GM18508 (cell line): ENCODE measurements around the gene PMM2.
A peak's percentile ranks its signal among the peaks of the same experiment; 100 is the strongest.
"Not testable (repeated sequence)": the region's sequence is repeated elsewhere in the genome, so short reads cannot be mapped to it uniquely, and the experiment has no call there.

Experiments used
- ATAC-seq: cut with Tn5 transposase; IDR thresholded peaks from one replicate; pipeline ENCODE4 v1.9.1; 2021; ENCODE audit warnings: moderate number of reproducible peaks; ENCODE audit not compliant: insufficient read depth, unreplicated experiment

Gene PMM2

GRCh38 chr16:8814095-8814806, 16.6 kb downstream of the PMM2 start:
- ATAC-seq: no peak

GRCh38 chr16:8816967-8817655, 19.5 kb downstream of the PMM2 start:
- no peak for ATAC-seq

GRCh38 chr16:8818504-8819270, 21.0 kb downstream of the PMM2 start:
- peak; percentile 55 for ATAC-seq

GRCh38 chr16:8819411-8820034, 21.9 kb downstream of the PMM2 start:
- no peak for ATAC-seq

- no peak for ATAC-seq
These were observed 24.8 kb downstream of the PMM2 start for GRCh38 chr16:8822403-8822802.

GRCh38 chr16:8826278-8826879, 28.7 kb downstream of the PMM2 start:
- ATAC-seq: no peak

- no peak for ATAC-seq
These were observed 31.0 kb downstream of the PMM2 start for GRCh38 chr16:8828541-8829165.

- no peak for ATAC-seq
These were observed 33.8 kb downstream of the PMM2 start for GRCh38 chr16:8831450-8831849.

GRCh38 chr16:8831871-8832716, 34.5 kb downstream of the PMM2 start:
- ATAC-seq: no peak

GRCh38 chr16:8832717-8833105, 35.1 kb downstream of the PMM2 start:
- no peak for ATAC-seq

- ATAC-seq: not testable (repeated sequence)
These were observed 39.2 kb downstream of the PMM2 start for GRCh38 chr16:8836797-8837196.

GRCh38 chr16:8837594-8837993, 40.0 kb downstream of the PMM2 start:
- not testable (repeated sequence) for ATAC-seq

- ATAC-seq: not testable (repeated sequence)
These were observed 44.4 kb downstream of the PMM2 start for GRCh38 chr16:8842016-8842415.

GRCh38 chr16:8843296-8843695, 45.7 kb downstream of the PMM2 start:
- ATAC-seq: not testable (repeated sequence)

- ATAC-seq: no peak
These were observed 48.2 kb downstream of the PMM2 start for GRCh38 chr16:8845699-8846298.

GRCh38 chr16:8846401-8846932, 48.8 kb downstream of the PMM2 start:
- ATAC-seq: no peak

- no peak for ATAC-seq
These were observed 49.5 kb downstream of the PMM2 start for GRCh38 chr16:8847145-8847544.

GRCh38 chr16:8847623-8848022, 50.0 kb downstream of the PMM2 start:
- ATAC-seq: no peak
